ENCODE data around the gene RND1. TPM values are rescaled to one million over a fixed set of nuclear protein-coding genes. Genes with fewer than 3 reads are reported as not detected.
"Not testable (repeated sequence)": the region's sequence is repeated elsewhere in the genome, so short reads cannot be mapped to it uniquely, and the experiment has no call there.

RND1 gene
- total RNA-seq, 4 donors from 2014 or later: 1.1 to 19.1 (median 3.3) TPM; not detected in 1

GRCh38 chr12:48852734-48853688, 12.7 kb downstream of the RND1 start:
- Histone ChIP-seq H3K36me3 (no peaks in the 10 kb centered on the region), H3K27ac (peak overlapping the region; percentile 80 to 95 (median 88)), H3K9me3 (no peaks in the 10 kb centered on the region), H3K4me3 (peak overlapping the region; percentile 9 to 98 (median 76)), H3K4me1 (peaks cover 10 to 27% (median 19%) of the 10 kb centered on the region in 4 donors), H3K27me3 (no peaks in the 10 kb centered on the region)
- intact Hi-C loops (cut with DNase I; ENCODE audit: low total_unique reads): loop anchor here (10.0 kb wide), 1 partner anchor 82 kb away; no protein-coding TSS in a partner anchor
- TF ChIP-seq CTCF (IDR thresholded peaks at IDR 0.05): peak; percentile 84 to 97 (median 90)
- no peak for TF ChIP-seq POLR2A (IDR thresholded peaks at IDR 0.05)
- no peak for TF ChIP-seq EP300 (IDR thresholded peaks at IDR 0.05; ENCODE audit: low read depth)
- TF ChIP-seq POLR2AphosphoS5 (IDR thresholded peaks at IDR 0.05): no peak
- WGBS, 2 donors (ENCODE audit: low coverage in 1 of 2): 1% methylated on average over 9 to 11 of the region's 11 CpGs
- DNase-seq: peak; percentile 94
- in situ Hi-C loops (cut with MboI; ENCODE audit: low pct_ligation_motif_present in 1 of 4, low pct_unique_long_range_greater_than_20kb in 1 of 4, low sequenced_read_pairs in 3 of 4): no loop called here

GRCh38 chr12:48851883-48852733, 13.6 kb downstream of the RND1 start, which contains the start of gene DDX23:
Gene DDX23 (minus strand): TSS chr12:48852163. CDS start chr12:48845782, 6,381 bp downstream.
- H3K4me3 ChIP-seq: peak within 1 kb of the TSS; percentile 71 to 98 (median 76)
- H3K36me3 ChIP-seq: no peaks in the 10 kb centered on the region
- peak within 1 kb of the TSS; percentile 80 to 95 (median 88) for H3K27ac ChIP-seq
- H3K4me1 ChIP-seq: peaks cover 10 to 27% (median 19%) of the 10 kb centered on the region in 4 donors
- in situ Hi-C loops (cut with MboI; ENCODE audit: low pct_ligation_motif_present in 1 of 4, low pct_unique_long_range_greater_than_20kb in 1 of 4, low sequenced_read_pairs in 3 of 4) (no loop called here), intact Hi-C loops (cut with DNase I; ENCODE audit: low total_unique reads) (loop anchor here (10.0 kb wide), 1 partner anchor 83 kb away; no protein-coding TSS in a partner anchor)
- no peaks in the 10 kb centered on the region for H3K27me3 ChIP-seq
- peak; percentile 95 for DNase-seq
- 0 to 1% methylated on average over 9 to 42 of the region's 53 CpGs for WGBS, 2 donors (ENCODE audit: low coverage in 1 of 2)
- H3K9me3 ChIP-seq: no peaks in the 10 kb centered on the region
- TF ChIP-seq POLR2A (IDR thresholded peaks at IDR 0.05) (peak; percentile 68), POLR2AphosphoS5 (IDR thresholded peaks at IDR 0.05) (peak; percentile 75 to 79 (median 77)), CTCF (IDR thresholded peaks at IDR 0.05) (no peak), EP300 (IDR thresholded peaks at IDR 0.05; ENCODE audit: low read depth) (peak; percentile 88)

DNA sequence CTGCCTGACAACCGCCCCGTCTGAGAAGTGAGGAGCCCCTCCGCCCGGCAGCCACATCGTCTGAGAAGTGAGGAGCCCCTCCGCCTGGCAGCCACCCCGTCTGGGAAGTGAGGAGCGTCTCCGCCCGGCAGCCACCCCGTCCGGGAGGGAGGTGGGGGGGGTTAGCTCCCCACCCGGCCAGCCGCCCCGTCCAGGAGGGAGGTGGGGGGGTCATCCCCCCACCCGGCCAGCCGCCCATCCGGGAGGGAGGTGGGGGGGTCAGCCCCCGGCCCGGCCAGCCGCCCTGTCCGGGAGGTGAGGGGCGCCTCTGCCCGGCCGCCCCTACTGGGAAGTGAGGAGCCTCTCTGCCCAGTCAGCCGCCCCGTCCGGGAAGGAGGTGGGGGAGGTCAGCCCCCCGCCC, 23.6 kb downstream of the RND1 start:
- H3K4me1 ChIP-seq; in situ Hi-C loops (cut with MboI; ENCODE audit: low pct_ligation_motif_present in 1 of 4, low pct_unique_long_range_greater_than_20kb in 1 of 4, low sequenced_read_pairs in 3 of 4); H3K27me3 ChIP-seq; DNase-seq; H3K27ac ChIP-seq; H3K4me3 ChIP-seq; H3K9me3 ChIP-seq; intact Hi-C loops (cut with DNase I; ENCODE audit: low total_unique reads): not testable (repeated sequence)
- 97% methylated on average over 6 of the region's 29 CpGs; no CpG with 5 or more reads in 1 of the 2 donors for WGBS, 2 donors (ENCODE audit: low coverage in 1 of 2)
- peaks cover 0 to 68% (median 32%) of the 10 kb centered on the region in 4 donors for H3K36me3 ChIP-seq

DNA sequence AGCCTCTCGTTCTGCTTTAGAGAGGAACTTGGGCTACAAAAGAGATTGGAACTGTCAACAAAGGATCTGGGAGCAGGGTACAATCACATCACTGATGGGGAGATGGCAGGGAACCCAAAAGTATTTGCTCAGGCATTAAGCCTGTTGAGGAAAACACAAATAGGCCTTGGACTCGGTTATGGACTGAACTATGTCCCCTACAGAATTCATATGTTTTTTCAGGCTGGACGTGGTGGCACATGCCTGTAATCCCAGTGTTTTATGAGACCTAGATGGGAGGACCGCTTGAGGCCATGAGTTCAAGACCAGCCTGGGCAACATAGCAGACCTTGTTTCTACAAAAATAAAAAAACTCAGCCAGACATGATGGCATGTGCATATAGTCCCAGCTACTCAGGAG, 27.6 kb downstream of the RND1 start:
- no peak overlapping the region for H3K4me3 ChIP-seq
- H3K9me3 ChIP-seq: no peaks in the 10 kb centered on the region
- no peak overlapping the region for H3K27ac ChIP-seq
- no peaks in the 10 kb centered on the region for H3K4me1 ChIP-seq
- no peak for TF ChIP-seq POLR2AphosphoS5 (IDR thresholded peaks at IDR 0.05)
- TF ChIP-seq POLR2A (IDR thresholded peaks at IDR 0.05): no peak
- DNase-seq: no peak
- intact Hi-C loops (cut with DNase I; ENCODE audit: low total_unique reads) (no loop called here), in situ Hi-C loops (cut with MboI; ENCODE audit: low pct_ligation_motif_present in 1 of 4, low pct_unique_long_range_greater_than_20kb in 1 of 4, low sequenced_read_pairs in 3 of 4) (no loop called here)
- WGBS, 2 donors (ENCODE audit: low coverage in 1 of 2): 43 to 99% methylated on average over 1 to 4 of the region's 4 CpGs
- no peaks in the 10 kb centered on the region for H3K27me3 ChIP-seq
- peaks cover 0 to 76% (median 33%) of the 10 kb centered on the region in 4 donors for H3K36me3 ChIP-seq
